ENCODE data around the gene PTGR3. TPM values are rescaled to one million over a fixed set of nuclear protein-coding genes. Genes with fewer than 3 reads are reported as not detected.

PTGR3 gene, protein sequence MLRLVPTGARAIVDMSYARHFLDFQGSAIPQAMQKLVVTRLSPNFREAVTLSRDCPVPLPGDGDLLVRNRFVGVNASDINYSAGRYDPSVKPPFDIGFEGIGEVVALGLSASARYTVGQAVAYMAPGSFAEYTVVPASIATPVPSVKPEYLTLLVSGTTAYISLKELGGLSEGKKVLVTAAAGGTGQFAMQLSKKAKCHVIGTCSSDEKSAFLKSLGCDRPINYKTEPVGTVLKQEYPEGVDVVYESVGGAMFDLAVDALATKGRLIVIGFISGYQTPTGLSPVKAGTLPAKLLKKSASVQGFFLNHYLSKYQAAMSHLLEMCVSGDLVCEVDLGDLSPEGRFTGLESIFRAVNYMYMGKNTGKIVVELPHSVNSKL
- total RNA-seq, result 36.8 TPM
- 21.1 TPM for polyA plus RNA-seq (ENCODE audit: insufficient read depth, low read depth, low replicate concordance)
- long read RNA-seq, donor 1, full-length matches to known transcripts, result 7 of 7 reads
- long read RNA-seq, donor 1, partial matches to known transcripts, result 0 of 7 reads
- long read RNA-seq, donor 1, other reads (novel, unspliced or antisense), result 0 of 7 reads
- long read RNA-seq, donor 2, full-length matches to known transcripts, result 6 of 6 reads
- long read RNA-seq, donor 2, partial matches to known transcripts, result 0 of 6 reads
- long read RNA-seq, donor 2, other reads (novel, unspliced or antisense), result 0 of 6 reads
- long read RNA-seq, donor 3, full-length matches to known transcripts, result 13 of 13 reads
- long read RNA-seq, donor 3, partial matches to known transcripts, result 0 of 13 reads
- long read RNA-seq, donor 3, other reads (novel, unspliced or antisense), result 0 of 13 reads
- long read RNA-seq, donor 4, full-length matches to known transcripts, result 11 of 55 reads
- long read RNA-seq, donor 4, partial matches to known transcripts, result 37 of 55 reads
- long read RNA-seq, donor 4, other reads (novel, unspliced or antisense), result 7 of 55 reads
- long read RNA-seq, donor 5, full-length matches to known transcripts, result 1 of 1 reads
- long read RNA-seq, donor 5, partial matches to known transcripts, result 0 of 1 reads
- long read RNA-seq, donor 5, other reads (novel, unspliced or antisense), result 0 of 1 reads
- long read RNA-seq, donor 6, full-length matches to known transcripts, result 2 of 2 reads
- long read RNA-seq, donor 6, partial matches to known transcripts, result 0 of 2 reads
- long read RNA-seq, donor 6, other reads (novel, unspliced or antisense), result 0 of 2 reads
- long read RNA-seq, donor 7, full-length matches to known transcripts, result 18 of 29 reads
- long read RNA-seq, donor 7, partial matches to known transcripts, result 0 of 29 reads
- long read RNA-seq, donor 7, other reads (novel, unspliced or antisense), result 11 of 29 reads
- long read RNA-seq, donor 8, full-length matches to known transcripts, result 7 of 7 reads
- long read RNA-seq, donor 8, partial matches to known transcripts, result 0 of 7 reads
- long read RNA-seq, donor 8, other reads (novel, unspliced or antisense), result 0 of 7 reads
- long read RNA-seq, donor 9, full-length matches to known transcripts, result 5 of 5 reads
- long read RNA-seq, donor 9, partial matches to known transcripts, result 0 of 5 reads
- long read RNA-seq, donor 9, other reads (novel, unspliced or antisense), result 0 of 5 reads
- long read RNA-seq, donor 10, full-length matches to known transcripts, result 9 of 9 reads
- long read RNA-seq, donor 10, partial matches to known transcripts, result 0 of 9 reads
- long read RNA-seq, donor 10, other reads (novel, unspliced or antisense), result 0 of 9 reads

- TF ChIP-seq CTCF (IDR thresholded peaks at IDR 0.05; ENCODE audit: borderline replicate concordance, extremely low read depth, insufficient read depth), result no peak
- FAIRE-seq (no peak), DNase-seq (peak; percentile 91 to 95 (median 94))
- intact Hi-C loops (cut with DNase I), result no loop called here
- Histone ChIP-seq H3K4me1 (ENCODE audit: control insufficient read depth in 2 of 3, insufficient read depth in 2 of 3, low read depth in 1 of 3, low read length in 3 of 3) (peaks cover 3 to 25% (median 16%) of the 10 kb centered on the region in 3 donors), H3K36me3 (ENCODE audit: control insufficient read depth in 2 of 3, insufficient read depth in 3 of 3, low read length in 3 of 3) (no peaks in the 10 kb centered on the region), H3K9me3 (ENCODE audit: control insufficient read depth in 2 of 3, insufficient read depth in 1 of 3, low read length in 3 of 3) (no peaks in the 10 kb centered on the region), H3K27ac (ENCODE audit: low read depth in 2 of 2, low read length in 2 of 2) (peak within 1 kb of the TSS; percentile 96), H3K4me3 (ENCODE audit: low read length in 3 of 3) (peak within 1 kb of the TSS; percentile 81 to 87 (median 84)), H3K27me3 (ENCODE audit: control insufficient read depth, insufficient read depth, low read length) (no peaks in the 10 kb centered on the region), H3K9ac (ENCODE audit: low read length in 3 of 3) (peak within 1 kb of the TSS; percentile 76 to 87 (median 83))
Observed at GRCh38 chr18:75209129-75209950, at the start of gene PTGR3. PTGR3 (minus strand) TSS chr18:75209139; CDS start chr18:75209058, 81 bp downstream.

GRCh38 chr18:75257605-75258004, 48.7 kb upstream of the PTGR3 start:
- FAIRE-seq (no peak), DNase-seq (no peak)
- Histone ChIP-seq H3K9me3 (ENCODE audit: control insufficient read depth in 2 of 3, insufficient read depth in 1 of 3, low read length in 3 of 3) (no peaks in the 10 kb centered on the region), H3K4me1 (ENCODE audit: control insufficient read depth in 2 of 3, insufficient read depth in 2 of 3, low read depth in 1 of 3, low read length in 3 of 3) (peaks cover 0 to 11% (median 0%) of the 10 kb centered on the region in 3 donors), H3K27ac (ENCODE audit: low read depth in 2 of 2, low read length in 2 of 2) (no peak overlapping the region), H3K4me3 (ENCODE audit: low read length in 3 of 3) (no peak overlapping the region), H3K36me3 (ENCODE audit: control insufficient read depth in 2 of 3, insufficient read depth in 3 of 3, low read length in 3 of 3) (no peaks in the 10 kb centered on the region), H3K27me3 (ENCODE audit: control insufficient read depth, insufficient read depth, low read length) (no peaks in the 10 kb centered on the region), H3K9ac (ENCODE audit: low read length in 3 of 3) (no peak overlapping the region)
- no peak for TF ChIP-seq CTCF (IDR thresholded peaks at IDR 0.05; ENCODE audit: borderline replicate concordance, extremely low read depth, insufficient read depth)
- intact Hi-C loops (cut with DNase I), result no loop called here

Data from kidney (tissue), 22 donors.